ENCODE data around the gene HS1BP3. TPM values are rescaled to one million over a fixed set of nuclear protein-coding genes. Genes with fewer than 3 reads are reported as not detected.

Gene HS1BP3
- total and polyA plus RNA-seq, 2 donors = 7.2 to 17.4 TPM

GRCh38 chr2:20599001-20599600, 51.8 kb downstream of the HS1BP3 start:
- Histone ChIP-seq H3K27me3 (ENCODE audit: control insufficient read depth in 2 of 2, insufficient read depth in 1 of 2, low read length in 1 of 2) (no peaks in the 10 kb centered on the region), H3K27ac (ENCODE audit: low read depth in 1 of 2, low read length in 1 of 2) (no peak overlapping the region), H3K4me1 (ENCODE audit: control insufficient read depth in 2 of 2, insufficient read depth in 2 of 2, low read length in 2 of 2) (no peaks in the 10 kb centered on the region), H3K9me3 (ENCODE audit: control insufficient read depth in 2 of 2, insufficient read depth in 1 of 2, low read length in 1 of 2) (no peaks in the 10 kb centered on the region), H3K4me3 (ENCODE audit: low read length in 2 of 2) (no peak overlapping the region), H3K36me3 (ENCODE audit: control insufficient read depth in 2 of 2, insufficient read depth in 2 of 2, low read length in 1 of 2) (no peaks in the 10 kb centered on the region)
- no peak for DNase-seq (ENCODE audit: low read depth in 6 of 9, low spot score in 9 of 9)
- 93% methylated on average over 12 of the region's 12 CpGs for WGBS

DNA sequence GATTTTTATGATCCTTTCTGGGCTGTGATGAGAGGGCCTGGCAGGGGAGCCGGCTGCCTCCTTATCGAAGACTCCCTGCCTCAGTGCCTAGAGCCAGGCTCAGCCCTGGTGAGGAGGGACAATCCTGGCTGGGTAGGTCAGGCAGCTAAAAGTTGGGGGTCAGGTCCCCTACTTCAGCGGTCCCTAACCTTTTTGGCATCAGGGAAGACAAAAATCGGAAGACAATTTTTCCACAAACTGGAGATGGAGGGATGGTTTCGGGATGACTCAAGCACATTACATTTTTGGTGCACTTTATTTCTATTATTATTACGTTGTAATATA, 53.1 kb downstream of the HS1BP3 start:
- Histone ChIP-seq H3K4me1 (ENCODE audit: control insufficient read depth in 2 of 2, insufficient read depth in 2 of 2, low read length in 2 of 2) (no peaks in the 10 kb centered on the region), H3K27me3 (ENCODE audit: control insufficient read depth in 2 of 2, insufficient read depth in 1 of 2, low read length in 1 of 2) (no peaks in the 10 kb centered on the region), H3K4me3 (ENCODE audit: low read length in 2 of 2) (no peak overlapping the region), H3K9me3 (ENCODE audit: control insufficient read depth in 2 of 2, insufficient read depth in 1 of 2, low read length in 1 of 2) (no peaks in the 10 kb centered on the region), H3K36me3 (ENCODE audit: control insufficient read depth in 2 of 2, insufficient read depth in 2 of 2, low read length in 1 of 2) (no peaks in the 10 kb centered on the region), H3K27ac (ENCODE audit: low read depth in 1 of 2, low read length in 1 of 2) (no peak overlapping the region)
- no peak for DNase-seq (ENCODE audit: low read depth in 6 of 9, low spot score in 9 of 9)
- 97% methylated on average over 6 of the region's 6 CpGs for WGBS

- Histone ChIP-seq H3K9me3 (ENCODE audit: control insufficient read depth in 2 of 2, insufficient read depth in 1 of 2, low read length in 1 of 2) (no peaks in the 10 kb centered on the region), H3K4me1 (ENCODE audit: control insufficient read depth in 2 of 2, insufficient read depth in 2 of 2, low read length in 2 of 2) (no peaks in the 10 kb centered on the region), H3K27ac (ENCODE audit: low read depth in 1 of 2, low read length in 1 of 2) (no peak overlapping the region), H3K4me3 (ENCODE audit: low read length in 2 of 2) (no peak overlapping the region), H3K36me3 (ENCODE audit: control insufficient read depth in 2 of 2, insufficient read depth in 2 of 2, low read length in 1 of 2) (no peaks in the 10 kb centered on the region), H3K27me3 (ENCODE audit: control insufficient read depth in 2 of 2, insufficient read depth in 1 of 2, low read length in 1 of 2) (no peaks in the 10 kb centered on the region)
- WGBS = 78% methylated on average over 9 of the region's 9 CpGs
- no peak for DNase-seq (ENCODE audit: low read depth in 6 of 9, low spot score in 9 of 9)
Observed at GRCh38 chr2:20596973-20597859, 53.7 kb downstream of the HS1BP3 start.

DNA sequence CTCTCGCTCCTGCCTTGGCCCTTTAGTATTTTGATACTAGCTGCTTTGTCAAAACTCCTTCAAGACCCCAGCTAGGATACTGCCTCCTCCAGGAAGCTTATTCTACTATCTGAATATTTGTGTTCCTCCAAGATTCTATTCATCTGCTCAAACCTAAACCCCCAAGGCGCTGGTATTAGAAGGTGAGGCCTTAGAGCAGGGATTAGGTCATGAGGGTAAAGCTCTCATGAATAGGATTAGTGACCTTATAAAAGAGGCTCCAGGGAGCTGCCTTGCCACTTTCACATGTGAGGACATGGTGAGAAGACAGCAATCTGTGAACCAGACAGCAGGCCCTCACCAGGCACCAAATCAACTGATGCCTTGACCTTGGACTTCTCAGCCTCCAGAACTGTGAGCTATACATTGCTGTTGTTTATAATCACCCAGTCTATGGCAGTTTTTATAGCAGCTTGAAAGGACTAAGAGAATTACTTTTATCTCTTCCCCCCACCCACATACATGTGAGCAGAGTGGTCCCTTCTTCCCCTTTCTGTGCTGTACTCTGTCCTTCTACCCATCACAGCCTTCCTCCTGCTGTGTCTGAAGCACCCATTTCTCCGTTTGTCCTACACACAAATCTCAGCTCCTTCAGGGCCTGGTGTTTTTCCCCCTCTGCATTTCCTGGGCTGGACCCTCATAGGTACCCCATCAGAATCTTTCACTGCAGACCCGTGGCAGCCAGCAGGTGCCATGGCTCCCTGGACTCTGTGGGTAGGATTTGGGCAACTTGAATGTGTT, 54.5 kb downstream of the HS1BP3 start:
- 92% methylated on average over 4 of the region's 4 CpGs for WGBS
- DNase-seq (ENCODE audit: low read depth in 6 of 9, low spot score in 9 of 9) = no peak

DNA sequence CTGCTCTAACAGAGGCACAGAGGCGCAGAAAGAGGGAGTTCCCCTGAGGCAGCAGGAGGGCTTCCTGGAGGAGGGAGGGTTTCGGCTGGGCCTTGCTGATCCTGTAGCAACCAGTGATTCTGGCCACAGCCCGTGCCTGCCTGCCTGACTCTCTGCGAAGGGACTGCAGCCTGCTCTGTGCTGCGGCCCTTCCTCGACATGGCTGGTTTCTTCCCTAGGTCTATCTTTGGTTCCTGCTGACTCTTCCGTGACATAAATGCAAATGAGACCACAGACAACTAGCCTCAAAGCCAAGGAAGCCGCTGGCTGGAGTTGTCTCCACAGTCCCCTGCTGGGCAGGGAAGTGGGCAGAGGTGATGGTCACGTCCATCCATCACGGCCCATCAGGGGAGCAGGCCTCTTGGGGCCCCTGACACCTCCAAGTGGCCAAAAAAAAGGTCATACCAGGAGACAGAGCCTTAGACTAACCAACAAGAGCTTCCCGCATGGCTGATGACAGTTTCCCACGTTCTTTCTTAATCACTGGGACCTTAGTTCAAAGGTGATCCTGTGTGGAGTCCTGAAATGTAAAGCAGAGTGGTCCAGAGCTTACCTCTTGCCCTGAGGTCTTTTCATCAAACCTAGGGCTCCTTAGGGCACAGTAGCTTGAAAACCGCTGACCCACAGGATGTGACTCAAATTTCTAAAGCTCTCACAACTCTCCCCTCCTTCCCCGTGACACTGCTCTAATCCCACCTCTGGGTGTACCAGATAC, 55.3 kb downstream of the HS1BP3 start:
- Histone ChIP-seq H3K4me3 (ENCODE audit: low read length in 2 of 2) (no peak overlapping the region), H3K27ac (ENCODE audit: low read depth in 1 of 2, low read length in 1 of 2) (no peak overlapping the region), H3K27me3 (ENCODE audit: control insufficient read depth in 2 of 2, insufficient read depth in 1 of 2, low read length in 1 of 2) (no peaks in the 10 kb centered on the region), H3K4me1 (ENCODE audit: control insufficient read depth in 2 of 2, insufficient read depth in 2 of 2, low read length in 2 of 2) (no peaks in the 10 kb centered on the region), H3K36me3 (ENCODE audit: control insufficient read depth in 2 of 2, insufficient read depth in 2 of 2, low read length in 1 of 2) (no peaks in the 10 kb centered on the region), H3K9me3 (ENCODE audit: control insufficient read depth in 2 of 2, insufficient read depth in 1 of 2, low read length in 1 of 2) (no peaks in the 10 kb centered on the region)
- 86% methylated on average over 14 of the region's 14 CpGs for WGBS
- no peak for DNase-seq (ENCODE audit: low read depth in 6 of 9, low spot score in 9 of 9)

More for the DNA sequence above, 54.5 kb downstream of the HS1BP3 start:
- H3K27me3 ChIP-seq (ENCODE audit: control insufficient read depth in 2 of 2, insufficient read depth in 1 of 2, low read length in 1 of 2) = no peaks in the 10 kb centered on the region
- H3K36me3 ChIP-seq (ENCODE audit: control insufficient read depth in 2 of 2, insufficient read depth in 2 of 2, low read length in 1 of 2) = no peaks in the 10 kb centered on the region
- no peaks in the 10 kb centered on the region for H3K4me1 ChIP-seq (ENCODE audit: control insufficient read depth in 2 of 2, insufficient read depth in 2 of 2, low read length in 2 of 2)
- H3K9me3 ChIP-seq (ENCODE audit: control insufficient read depth in 2 of 2, insufficient read depth in 1 of 2, low read length in 1 of 2) = no peaks in the 10 kb centered on the region
- no peak overlapping the region for H3K27ac ChIP-seq (ENCODE audit: low read depth in 1 of 2, low read length in 1 of 2)
- no peak overlapping the region for H3K4me3 ChIP-seq (ENCODE audit: low read length in 2 of 2)

GRCh38 chr2:20594957-20595356, 55.9 kb downstream of the HS1BP3 start:
- H3K36me3 ChIP-seq (ENCODE audit: control insufficient read depth in 2 of 2, insufficient read depth in 2 of 2, low read length in 1 of 2) = no peaks in the 10 kb centered on the region
- no peak overlapping the region for H3K27ac ChIP-seq (ENCODE audit: low read depth in 1 of 2, low read length in 1 of 2)
- H3K9me3 ChIP-seq (ENCODE audit: control insufficient read depth in 2 of 2, insufficient read depth in 1 of 2, low read length in 1 of 2) = no peaks in the 10 kb centered on the region
- no peaks in the 10 kb centered on the region for H3K4me1 ChIP-seq (ENCODE audit: control insufficient read depth in 2 of 2, insufficient read depth in 2 of 2, low read length in 2 of 2)
- WGBS = 95% methylated on average over 8 of the region's 8 CpGs
- no peak overlapping the region for H3K4me3 ChIP-seq (ENCODE audit: low read length in 2 of 2)
- no peaks in the 10 kb centered on the region for H3K27me3 ChIP-seq (ENCODE audit: control insufficient read depth in 2 of 2, insufficient read depth in 1 of 2, low read length in 1 of 2)
- no peak for DNase-seq (ENCODE audit: low read depth in 6 of 9, low spot score in 9 of 9)

- Histone ChIP-seq H3K9me3 (ENCODE audit: control insufficient read depth in 2 of 2, insufficient read depth in 1 of 2, low read length in 1 of 2) (no peaks in the 10 kb centered on the region), H3K4me3 (ENCODE audit: low read length in 2 of 2) (no peak overlapping the region), H3K27me3 (ENCODE audit: control insufficient read depth in 2 of 2, insufficient read depth in 1 of 2, low read length in 1 of 2) (no peaks in the 10 kb centered on the region), H3K36me3 (ENCODE audit: control insufficient read depth in 2 of 2, insufficient read depth in 2 of 2, low read length in 1 of 2) (no peaks in the 10 kb centered on the region), H3K27ac (ENCODE audit: low read depth in 1 of 2, low read length in 1 of 2) (no peak overlapping the region), H3K4me1 (ENCODE audit: control insufficient read depth in 2 of 2, insufficient read depth in 2 of 2, low read length in 2 of 2) (no peaks in the 10 kb centered on the region)
- no peak for DNase-seq (ENCODE audit: low read depth in 6 of 9, low spot score in 9 of 9)
- 95% methylated on average over 6 of the region's 6 CpGs for WGBS
Observed at GRCh38 chr2:20594048-20594750, 56.7 kb downstream of the HS1BP3 start.

DNA sequence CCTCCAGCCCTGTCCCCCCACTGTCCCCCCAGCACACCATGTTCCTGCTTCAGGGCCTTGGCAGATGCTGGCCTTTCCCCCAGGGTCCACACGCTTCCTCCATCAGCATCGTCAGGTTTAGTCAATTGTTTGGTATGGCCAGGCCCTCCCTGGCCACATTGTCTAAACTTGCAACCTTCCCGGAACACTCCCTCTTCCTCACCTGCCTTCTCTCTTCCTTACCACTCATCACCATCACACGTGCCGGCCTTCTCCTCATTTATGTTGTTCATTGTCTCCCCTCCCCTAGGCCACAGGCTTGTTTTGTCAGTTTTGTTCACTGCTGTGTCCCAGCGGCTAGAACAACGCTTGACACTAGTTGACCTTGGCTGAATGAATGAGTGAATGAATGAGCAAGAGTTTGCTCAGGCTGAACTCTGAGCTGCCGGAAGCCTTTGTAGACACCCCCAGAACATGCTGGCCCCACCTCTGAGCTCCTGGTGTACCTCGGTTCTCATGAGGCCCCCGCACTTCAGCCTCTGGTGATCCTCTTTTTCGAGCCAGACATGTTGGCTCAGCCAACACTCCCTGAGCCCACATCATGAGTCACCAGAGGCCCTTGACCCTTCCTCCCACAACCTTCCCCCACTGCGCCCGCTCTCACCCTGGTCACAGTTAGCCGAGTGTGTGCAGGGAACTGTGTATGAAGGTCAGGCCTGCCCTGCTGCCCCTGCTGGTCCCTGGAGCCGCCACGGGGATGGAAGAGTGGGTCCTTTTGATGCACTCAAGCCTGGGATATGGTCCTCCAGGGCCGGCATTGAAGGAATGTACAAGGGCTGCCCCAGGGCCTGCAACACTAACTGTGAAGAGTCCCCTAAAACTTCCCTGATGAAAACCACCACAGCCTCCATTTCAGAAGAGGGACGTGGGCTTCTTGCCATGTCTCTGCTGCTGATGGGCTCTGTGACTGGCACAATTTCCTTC, 57.5 kb downstream of the HS1BP3 start:
- Histone ChIP-seq H3K36me3 (ENCODE audit: control insufficient read depth in 2 of 2, insufficient read depth in 2 of 2, low read length in 1 of 2) (no peaks in the 10 kb centered on the region), H3K9me3 (ENCODE audit: control insufficient read depth in 2 of 2, insufficient read depth in 1 of 2, low read length in 1 of 2) (no peaks in the 10 kb centered on the region), H3K4me3 (ENCODE audit: low read length in 2 of 2) (no peak overlapping the region), H3K27me3 (ENCODE audit: control insufficient read depth in 2 of 2, insufficient read depth in 1 of 2, low read length in 1 of 2) (no peaks in the 10 kb centered on the region), H3K4me1 (ENCODE audit: control insufficient read depth in 2 of 2, insufficient read depth in 2 of 2, low read length in 2 of 2) (no peaks in the 10 kb centered on the region), H3K27ac (ENCODE audit: low read depth in 1 of 2, low read length in 1 of 2) (no peak overlapping the region)
- no peak for DNase-seq (ENCODE audit: low read depth in 6 of 9, low spot score in 9 of 9)
- WGBS = 95% methylated on average over 17 of the region's 18 CpGs
